Measurements from ENCODE around the gene MCM8.

MCM8 gene

GRCh38 chr20:5996765-5997164 is 46.3 kb downstream of the MCM8 start:
- H3K79me2 ChIP-seq (ENCODE audit: low read length): no peaks in the 10 kb centered on the region
- no peak overlapping the region for H3K9ac ChIP-seq (ENCODE audit: low read length)
- 0 out of 2 replicates have a peak, but pooled peaks cover 12% of the 10 kb centered on the region for H3K4me1 ChIP-seq (ENCODE audit: low read length)
- H2AFZ ChIP-seq (ENCODE audit: low read length): no peak overlapping the region
- H3K9me2 ChIP-seq (replicated peaks; ENCODE audit: insufficient read depth, low read length): no peaks in the 10 kb centered on the region
- H3F3A ChIP-seq (ENCODE audit: insufficient read depth, low read length): peaks cover 12% of the 10 kb centered on the region
- no peaks in the 10 kb centered on the region for H4K20me1 ChIP-seq (ENCODE audit: insufficient read depth, low read length)
- H3K36me3 ChIP-seq (replicated peaks; ENCODE audit: insufficient read depth, low read length): peaks cover 5% of the 10 kb centered on the region
- no peak overlapping the region for H3K4me2 ChIP-seq (ENCODE audit: low read depth, low read length)
- DNase-seq: peak; percentile 79
- no peaks in the 10 kb centered on the region for H3K9me3 ChIP-seq (replicated peaks; ENCODE audit: insufficient read depth, low read length)
- H3K27me3 ChIP-seq (replicated peaks; ENCODE audit: insufficient read depth, low read length): no peaks in the 10 kb centered on the region
- H3K27ac ChIP-seq (ENCODE audit: low read length): no peak overlapping the region; the same call in 1 of the 2 replicates
- TF ChIP-seq CTCF (IDR thresholded peaks at IDR 0.05; ENCODE audit: low read length) (peak; percentile 16), EZH2 (optimal IDR thresholded peaks at IDR 0.05; ENCODE audit: low read depth, low read length) (no peak)
- no peak overlapping the region for H3K4me3 ChIP-seq (ENCODE audit: low read length)

- no peak overlapping the region for H3K27ac ChIP-seq (ENCODE audit: low read length)
- DNase-seq: no peak
- no peak overlapping the region for H3K9ac ChIP-seq (ENCODE audit: low read length)
Measured at GRCh38 chr20:5999783-6000182, 49.3 kb downstream of the MCM8 start.

GRCh38 chr20:6000871-6001270 is 50.4 kb downstream of the MCM8 start:
- Histone ChIP-seq H3K4me3 (ENCODE audit: low read length) (no peak overlapping the region), H3K27me3 (replicated peaks; ENCODE audit: insufficient read depth, low read length) (no peaks in the 10 kb centered on the region), H3K9me3 (replicated peaks; ENCODE audit: insufficient read depth, low read length) (no peaks in the 10 kb centered on the region), H3K27ac (ENCODE audit: low read length) (no peak overlapping the region), H2AFZ (ENCODE audit: low read length) (no peak overlapping the region), H3K4me2 (ENCODE audit: low read depth, low read length) (no peak overlapping the region), H3F3A (ENCODE audit: insufficient read depth, low read length) (peaks cover 21% of the 10 kb centered on the region), H3K36me3 (replicated peaks; ENCODE audit: insufficient read depth, low read length) (peaks cover under 1% of the 10 kb centered on the region), H3K9me2 (replicated peaks; ENCODE audit: insufficient read depth, low read length) (no peaks in the 10 kb centered on the region), H4K20me1 (ENCODE audit: insufficient read depth, low read length) (no peaks in the 10 kb centered on the region), H3K9ac (ENCODE audit: low read length) (no peak overlapping the region), H3K79me2 (ENCODE audit: low read length) (no peaks in the 10 kb centered on the region), H3K4me1 (ENCODE audit: low read length) (0 out of 2 replicates have a peak, but pooled peaks cover 9% of the 10 kb centered on the region)
- no peak for TF ChIP-seq EZH2 (optimal IDR thresholded peaks at IDR 0.05; ENCODE audit: low read depth, low read length)
- no peak for TF ChIP-seq CTCF (IDR thresholded peaks at IDR 0.05; ENCODE audit: low read length)
- TF ChIP-seq EZH2phosphoT487 (IDR thresholded peaks at IDR 0.05; ENCODE audit: low read length): no peak
- DNase-seq: no peak

More at GRCh38 chr20:5999783-6000182, 49.3 kb downstream of the MCM8 start:
- Histone ChIP-seq H3K4me3 (ENCODE audit: low read length) (no peak overlapping the region), H3K4me2 (ENCODE audit: low read depth, low read length) (no peak overlapping the region), H3K27me3 (replicated peaks; ENCODE audit: insufficient read depth, low read length) (no peaks in the 10 kb centered on the region), H4K20me1 (ENCODE audit: insufficient read depth, low read length) (no peaks in the 10 kb centered on the region), H2AFZ (ENCODE audit: low read length) (no peak overlapping the region), H3K4me1 (ENCODE audit: low read length) (0 out of 2 replicates have a peak, but pooled peaks cover 12% of the 10 kb centered on the region), H3K9me3 (replicated peaks; ENCODE audit: insufficient read depth, low read length) (no peaks in the 10 kb centered on the region), H3F3A (ENCODE audit: insufficient read depth, low read length) (peaks cover 14% of the 10 kb centered on the region), H3K79me2 (ENCODE audit: low read length) (no peaks in the 10 kb centered on the region), H3K36me3 (replicated peaks; ENCODE audit: insufficient read depth, low read length) (peaks cover 5% of the 10 kb centered on the region), H3K9me2 (replicated peaks; ENCODE audit: insufficient read depth, low read length) (no peaks in the 10 kb centered on the region)
- TF ChIP-seq CTCF (IDR thresholded peaks at IDR 0.05; ENCODE audit: low read length) (no peak), EZH2 (optimal IDR thresholded peaks at IDR 0.05; ENCODE audit: low read depth, low read length) (no peak), EZH2phosphoT487 (IDR thresholded peaks at IDR 0.05; ENCODE audit: low read length) (no peak)
